NK-92 (cell line): ENCODE results near the gene TMEM37.

Experiments used
- DNase-seq: peaks from one replicate; lab custom pipeline; 2025; ENCODE audit not compliant: unreplicated experiment; lab: John Stamatoyannopoulos, UW

Gene TMEM37

DNA sequence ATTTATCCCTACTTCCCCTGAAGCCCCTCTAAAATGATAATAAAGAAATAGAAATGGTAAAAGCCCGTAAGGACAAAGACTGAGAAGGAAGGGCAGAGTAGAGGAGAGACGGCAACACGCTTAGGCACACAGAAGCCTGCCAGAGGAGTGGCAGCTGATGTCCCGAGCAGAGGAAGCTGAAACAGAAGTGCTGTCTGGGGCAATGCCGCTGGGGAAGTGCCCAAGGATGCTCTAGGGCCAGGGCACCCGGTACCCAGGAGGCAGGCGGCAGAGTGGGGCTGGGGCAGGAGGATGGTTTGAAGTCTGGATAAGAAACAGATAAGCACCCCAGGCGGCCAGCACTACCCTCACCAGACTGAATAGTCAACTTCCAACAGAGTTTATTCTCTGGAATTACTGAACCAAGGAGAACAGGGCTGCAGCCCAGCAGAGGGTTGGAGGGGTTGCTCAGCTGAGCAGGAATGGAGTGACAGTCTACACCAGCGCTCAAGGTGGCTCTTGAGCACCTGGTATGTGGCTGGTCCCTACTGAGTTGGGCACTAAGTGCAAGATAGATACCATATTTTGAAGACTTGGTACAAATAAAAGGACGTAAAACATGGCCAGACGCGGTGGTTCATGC lies 22.4 kb downstream of the TMEM37 start:
- no peak for DNase-seq

DNA sequence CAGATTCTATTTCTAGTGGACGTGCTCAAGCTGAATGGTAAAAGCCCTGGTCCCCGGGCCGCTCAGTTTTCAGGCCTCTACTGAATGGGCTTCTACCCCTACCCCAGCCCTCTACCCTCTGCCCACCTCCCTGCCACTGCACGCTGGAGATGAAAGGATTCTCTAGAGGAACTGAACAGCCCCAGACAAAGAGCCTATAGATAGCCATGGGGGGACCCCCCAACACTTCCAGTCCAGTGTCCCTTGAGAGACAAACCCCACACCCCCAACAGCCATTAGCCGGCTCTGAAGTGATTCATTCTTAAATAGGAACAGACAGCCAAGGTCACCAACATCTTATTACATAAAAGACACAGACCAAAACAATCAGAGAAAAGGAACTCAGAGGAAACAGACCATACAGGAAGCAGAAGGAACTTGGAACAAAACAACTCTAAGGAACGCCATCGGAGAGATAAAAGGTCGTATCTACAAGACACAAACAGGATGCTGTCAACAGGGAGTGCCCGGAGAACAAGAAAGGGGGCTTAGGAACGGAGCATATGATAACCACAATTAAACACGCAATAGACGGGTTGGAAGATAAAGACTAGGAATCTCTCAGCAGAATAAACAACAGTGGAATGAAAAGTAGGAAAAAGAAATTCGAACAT lies 23.5 kb downstream of the TMEM37 start:
- no peak for DNase-seq

DNA sequence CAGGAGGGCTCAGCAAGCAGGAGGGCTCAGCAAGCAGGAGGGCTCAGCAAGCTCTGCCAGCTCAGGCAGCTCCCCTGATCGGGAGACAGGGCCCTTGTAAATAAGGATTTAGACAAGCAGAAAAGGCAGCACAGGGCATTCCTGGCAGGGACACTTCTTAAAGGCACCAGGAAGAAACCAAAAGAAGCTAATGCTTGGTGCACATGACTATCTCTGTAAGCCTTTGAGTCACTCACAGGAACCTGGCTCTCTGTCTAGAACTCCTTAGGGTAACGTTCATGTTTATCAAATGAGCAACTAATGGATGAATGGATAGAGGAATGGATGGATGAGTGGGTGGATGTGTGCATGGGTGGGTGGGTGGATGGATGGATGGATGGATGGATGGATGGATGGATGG lies 28.4 kb downstream of the TMEM37 start:
- DNase-seq = no peak

DNA sequence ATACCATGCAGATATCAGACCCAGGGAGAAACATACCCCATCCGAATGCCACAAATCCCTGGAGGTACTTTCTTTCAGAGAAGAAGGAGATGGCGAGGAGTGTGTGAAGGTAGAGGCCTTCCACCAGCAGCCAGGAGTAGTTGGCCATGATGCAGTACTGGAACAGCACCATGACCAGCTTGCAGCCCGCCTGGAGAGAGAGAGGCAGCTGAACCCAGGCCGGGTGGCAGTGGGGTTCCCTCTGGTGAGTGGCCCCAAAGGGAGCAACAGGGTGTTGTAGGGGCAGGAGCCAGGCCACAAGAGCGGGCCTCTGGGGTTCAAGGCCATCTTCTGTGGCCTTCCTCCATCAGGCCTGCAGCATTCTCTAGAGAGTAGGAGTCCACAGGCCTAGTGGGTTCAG lies 30.2 kb downstream of the TMEM37 start:
- DNase-seq = no peak

DNA sequence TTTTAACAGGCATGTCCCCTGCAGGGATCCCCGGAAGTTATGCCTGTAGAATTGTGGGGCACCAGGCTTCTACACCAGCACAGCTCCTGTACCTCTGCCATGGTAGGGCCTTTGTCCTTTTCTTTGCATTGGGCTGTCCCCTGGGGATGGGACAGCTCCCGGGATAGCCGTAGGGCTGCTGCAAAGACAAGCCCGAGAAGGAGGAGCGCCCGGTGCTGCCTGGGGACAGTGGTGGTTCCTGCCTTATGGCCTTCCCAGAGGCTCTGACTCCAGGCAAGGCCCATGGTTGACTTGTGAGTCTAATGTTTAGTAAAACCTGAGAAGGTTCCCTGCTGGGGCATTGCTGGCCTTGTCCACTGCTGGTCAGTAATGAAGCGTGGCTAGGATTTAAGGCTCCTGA lies 30.9 kb downstream of the TMEM37 start:
- no peak for DNase-seq

DNA sequence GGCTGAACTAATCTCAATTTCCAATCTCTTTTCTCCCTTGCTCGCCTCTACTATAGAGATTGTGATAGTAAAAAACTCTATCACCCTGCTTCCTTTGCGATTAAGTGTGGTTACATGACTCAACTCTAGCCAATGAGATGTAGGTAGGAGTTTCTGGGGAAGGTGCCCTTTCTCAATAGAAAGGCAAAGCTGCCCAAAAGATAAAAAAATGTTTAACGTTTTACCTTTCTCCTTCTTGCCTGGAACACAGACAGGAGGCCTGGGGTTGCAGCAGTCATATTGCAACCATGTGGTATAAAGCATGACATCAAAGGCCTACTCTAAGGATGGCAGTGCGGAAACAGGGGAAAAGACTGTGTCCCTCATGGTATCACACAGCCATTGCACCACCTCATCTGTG lies 31.5 kb downstream of the TMEM37 start:
- DNase-seq = no peak

DNA sequence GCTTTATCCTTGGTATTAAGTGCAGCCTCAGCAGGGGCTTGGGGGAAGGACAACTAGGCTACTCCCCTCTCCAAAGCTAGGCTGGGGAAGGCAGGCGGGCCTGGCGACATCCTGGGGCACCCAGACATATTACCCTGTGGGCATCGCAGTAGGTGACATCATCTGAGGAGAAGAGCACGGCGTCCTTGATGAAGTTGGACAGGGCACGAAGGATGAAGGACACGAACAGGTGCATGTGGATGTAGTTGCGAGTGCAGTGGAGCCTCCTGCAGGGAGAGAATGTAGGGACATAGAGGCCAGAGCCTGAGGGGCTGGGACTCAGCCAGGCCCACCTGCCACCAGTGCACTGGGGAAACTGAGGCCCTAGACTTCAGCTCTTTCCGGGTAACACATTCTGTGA lies 32.3 kb downstream of the TMEM37 start:
- DNase-seq = no peak

DNA sequence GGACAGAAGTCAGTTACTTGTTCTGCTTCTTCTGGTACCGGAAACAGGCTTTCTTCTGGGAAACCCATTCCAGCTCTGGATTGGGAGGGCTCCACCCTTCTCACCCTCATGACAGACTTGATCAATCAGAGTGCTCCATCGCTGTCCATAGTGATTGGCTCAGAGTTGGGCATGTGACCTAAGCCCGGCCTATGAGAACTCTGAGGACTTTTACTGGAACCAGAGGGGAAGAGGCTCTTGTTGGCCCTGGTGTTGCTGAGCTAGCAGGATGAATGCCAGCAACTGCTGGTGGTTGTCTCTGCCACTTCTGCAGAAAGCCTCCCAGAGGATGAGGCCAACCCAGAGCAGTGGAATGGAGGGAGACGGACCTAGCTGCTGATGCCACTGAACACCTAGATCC lies 33.3 kb downstream of the TMEM37 start:
- no peak for DNase-seq

DNA sequence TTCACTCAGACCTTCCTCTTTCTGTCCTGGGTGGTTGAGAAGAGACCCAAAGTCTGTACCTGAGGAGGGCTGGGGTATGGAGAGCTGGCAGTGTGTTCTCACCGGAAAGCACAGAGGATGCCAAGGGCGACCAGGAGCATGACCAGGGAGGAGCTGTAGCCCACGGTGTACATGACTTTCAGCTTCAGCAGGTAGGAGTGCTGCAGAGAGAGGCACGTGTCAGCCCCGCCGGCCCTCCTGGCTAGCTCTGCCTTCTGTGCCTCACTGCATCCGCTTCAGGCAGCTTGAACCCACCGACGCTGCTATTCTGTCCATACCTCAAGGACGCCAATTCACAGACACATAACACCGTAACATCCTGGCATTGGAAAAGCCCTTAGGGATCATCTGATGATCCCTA lies 34.0 kb downstream of the TMEM37 start:
- DNase-seq = no peak

DNA sequence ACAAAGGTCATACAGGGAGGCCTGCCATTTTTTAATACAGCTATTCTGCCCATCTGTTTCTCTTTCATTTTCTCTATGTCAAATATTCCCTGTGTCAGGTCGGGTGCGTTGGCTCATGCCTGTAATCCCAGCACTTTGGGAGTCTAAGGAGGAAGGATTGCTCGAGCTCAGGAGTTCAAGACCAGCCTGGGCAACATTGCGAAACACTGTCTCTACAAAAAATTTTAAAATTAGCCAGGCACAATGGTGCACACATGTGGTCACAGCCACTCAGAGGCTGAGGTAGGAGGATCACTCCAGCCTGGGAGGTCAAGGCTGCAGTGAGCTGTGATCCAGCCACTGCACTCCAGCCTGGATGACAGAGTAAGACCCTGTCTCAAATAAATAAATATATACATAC lies 34.7 kb downstream of the TMEM37 start:
- no peak for DNase-seq

DNA sequence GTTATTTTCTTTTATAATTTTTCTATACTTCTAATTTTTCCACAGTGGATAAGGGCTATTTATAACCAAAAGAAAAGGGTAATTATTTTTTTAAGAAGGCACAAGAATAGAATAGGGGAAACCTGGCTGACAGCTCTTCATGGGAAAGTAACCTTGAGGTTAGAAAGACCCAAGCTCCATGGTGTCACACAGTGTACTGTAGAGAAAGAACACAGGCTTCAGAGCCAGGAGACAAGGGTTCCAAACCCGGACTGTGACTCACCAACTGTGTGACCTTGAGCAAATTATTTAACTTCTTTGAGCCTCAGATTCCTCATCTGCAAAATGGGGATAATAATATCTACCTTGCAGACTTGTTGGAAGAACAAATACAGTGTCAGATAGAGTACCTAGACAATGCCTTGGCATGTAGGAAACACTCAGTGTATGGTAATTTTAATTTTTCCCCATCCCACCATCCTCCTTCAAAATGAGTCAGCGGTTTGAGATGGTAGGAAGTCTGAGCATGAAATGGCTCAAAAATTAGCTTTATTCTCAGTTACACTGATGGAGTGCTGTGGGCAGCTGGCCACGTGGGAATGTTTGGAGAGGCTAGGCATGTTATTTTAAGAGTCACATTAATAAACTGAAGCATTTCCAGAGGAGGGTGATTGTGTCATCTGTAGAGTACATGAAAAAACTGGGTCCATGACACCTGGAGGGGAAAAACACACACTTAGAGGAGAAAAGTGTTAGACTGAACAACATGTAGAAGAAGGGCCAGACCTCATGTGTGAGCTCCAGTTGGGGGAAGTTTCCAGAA lies 36.7 kb downstream of the TMEM37 start:
- DNase-seq = no peak

DNA sequence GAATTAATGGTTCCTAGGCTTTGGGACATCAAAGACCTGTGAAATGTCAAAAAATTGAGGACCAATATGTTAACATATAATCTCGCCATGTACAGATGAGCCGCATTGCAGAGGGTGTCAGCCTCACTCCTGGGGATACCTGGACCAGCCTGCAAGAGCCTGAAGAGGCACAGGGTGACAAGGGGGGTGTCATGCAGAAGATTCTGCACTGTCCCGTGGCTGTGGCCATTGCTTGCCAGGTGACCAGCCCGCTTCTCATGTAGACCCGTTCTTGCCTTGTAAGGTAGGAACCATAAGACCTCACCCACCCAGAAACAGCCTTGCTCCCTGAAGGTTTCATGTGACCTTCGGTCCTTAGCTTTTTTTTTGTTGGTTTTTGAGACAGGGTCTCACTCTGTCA lies 37.5 kb downstream of the TMEM37 start:
- DNase-seq = no peak

DNA sequence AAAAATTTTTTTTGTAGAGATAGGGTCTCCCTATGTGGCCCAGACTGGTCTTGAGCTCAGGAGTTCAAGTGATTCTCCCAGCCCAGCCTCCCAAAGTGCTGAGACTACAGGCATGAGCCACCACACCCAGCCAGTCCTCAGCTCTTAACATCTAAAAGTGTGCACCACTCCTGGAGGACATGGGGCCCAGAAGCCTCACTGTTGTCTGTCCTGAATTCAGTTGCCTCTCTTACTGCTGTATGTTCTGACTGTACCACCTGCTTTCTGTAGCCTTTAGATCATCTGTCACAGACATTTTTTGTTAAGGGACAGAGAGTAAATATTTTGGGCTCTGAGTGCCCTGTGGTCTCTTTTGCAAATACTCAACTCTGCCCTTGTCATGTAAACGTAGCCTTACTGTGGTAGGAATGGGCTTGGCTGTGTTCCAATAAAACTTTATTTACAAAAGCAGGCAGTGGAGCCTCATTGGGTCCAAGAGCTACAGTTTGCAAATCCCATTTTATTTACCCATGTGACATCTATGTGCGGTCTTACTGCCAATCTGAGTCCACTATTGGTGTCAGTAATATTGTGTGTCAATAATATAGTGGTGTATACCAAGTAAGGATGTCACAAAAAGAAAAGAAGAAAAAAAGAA lies 38.1 kb downstream of the TMEM37 start:
- no peak for DNase-seq

DNA sequence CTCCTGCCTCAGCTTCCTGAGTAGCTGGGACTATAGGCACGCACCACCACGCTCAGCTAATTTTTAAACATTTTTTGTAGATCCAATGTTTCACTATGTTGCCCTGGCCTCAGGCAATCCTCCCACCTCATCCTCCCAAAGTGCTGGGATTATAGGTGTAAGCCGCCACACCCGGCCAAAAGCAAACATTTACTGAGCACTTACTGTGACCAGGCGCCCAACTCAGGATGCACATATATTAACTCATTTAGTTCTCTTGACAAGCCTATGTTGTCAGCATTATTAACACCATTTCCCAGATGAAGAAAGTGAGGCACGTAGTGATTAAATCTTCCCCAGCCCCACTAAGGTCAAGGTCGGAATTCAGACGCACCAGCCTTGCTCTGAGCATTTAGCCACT lies 41.1 kb downstream of the TMEM37 start:
- DNase-seq = no peak

DNA sequence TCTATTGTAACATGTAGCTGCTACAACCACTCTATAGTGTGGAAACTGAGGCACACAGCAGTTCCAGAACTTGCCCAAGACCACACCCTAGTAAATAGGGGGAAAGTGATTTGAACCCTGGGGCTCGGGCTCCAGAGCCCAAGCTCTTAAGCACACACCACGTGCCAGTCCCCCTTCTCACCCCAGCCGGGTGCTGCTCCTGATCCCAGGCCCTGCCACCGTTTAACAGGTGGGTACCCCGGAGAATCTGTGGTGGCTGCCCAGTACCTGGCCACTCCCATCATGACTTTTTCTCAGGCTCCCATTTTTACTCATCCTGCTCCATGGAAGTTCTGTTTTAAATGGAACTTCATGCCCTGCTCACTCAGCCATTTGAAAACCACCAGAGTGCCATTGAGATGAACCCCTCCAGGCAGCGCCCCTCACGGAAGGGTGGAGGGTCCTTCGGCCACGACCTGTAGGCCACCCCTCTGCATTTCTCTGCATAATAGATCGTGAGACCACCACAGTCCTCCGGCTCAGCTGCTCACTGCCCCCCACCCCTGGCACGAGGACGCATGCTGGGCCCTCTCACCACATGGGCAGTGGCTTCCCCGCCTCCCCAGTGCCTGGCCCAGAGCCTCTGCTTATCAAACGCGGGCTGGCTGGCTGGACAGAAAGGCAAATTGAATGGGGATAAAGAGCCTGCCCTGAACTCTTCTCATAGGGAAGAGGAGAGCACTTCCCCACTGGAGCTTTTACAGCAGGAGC lies 42.1 kb downstream of the TMEM37 start:
- DNase-seq = no peak

DNA sequence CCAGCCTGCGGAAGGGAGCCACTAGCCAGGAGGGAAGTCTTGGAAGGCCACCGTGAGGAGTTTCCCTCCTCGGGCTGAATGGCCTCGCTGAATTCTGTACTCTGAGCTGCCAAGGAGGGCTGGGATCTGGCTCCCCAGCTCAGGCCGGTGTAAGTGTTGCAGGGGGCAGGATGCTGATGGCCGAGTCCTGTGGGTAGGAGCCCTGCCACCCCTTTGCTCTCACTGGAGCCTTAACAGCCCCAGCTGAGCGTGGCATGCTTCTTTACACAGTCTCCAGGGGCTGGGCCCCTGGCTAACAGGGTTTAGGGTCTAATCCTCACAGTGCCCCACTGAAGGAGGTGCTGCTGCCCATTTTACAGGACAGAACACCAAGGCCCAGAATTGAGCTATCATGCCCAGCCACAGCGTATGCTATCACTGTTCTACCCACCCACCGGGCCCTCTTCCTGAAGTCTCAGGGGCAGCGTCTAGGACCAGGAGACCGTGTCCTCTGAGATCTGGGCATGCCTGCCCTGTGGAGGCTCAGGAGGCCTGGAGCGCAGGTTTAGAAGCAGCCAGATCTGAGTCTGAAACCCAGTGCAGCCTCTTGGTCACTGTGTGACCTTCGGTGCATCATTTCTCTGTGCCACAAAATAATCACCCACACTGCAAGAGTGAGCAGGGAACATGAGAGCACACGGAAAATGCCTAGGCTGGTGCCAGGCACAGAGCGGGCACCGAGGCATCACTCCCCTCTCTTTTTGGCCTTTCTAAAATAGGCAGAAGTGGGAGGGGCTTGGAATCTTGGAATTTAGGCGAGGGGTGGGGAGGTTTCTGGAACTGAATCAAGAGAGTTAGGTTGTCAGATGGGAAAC lies 42.9 kb downstream of the TMEM37 start:
- DNase-seq = no peak

DNA sequence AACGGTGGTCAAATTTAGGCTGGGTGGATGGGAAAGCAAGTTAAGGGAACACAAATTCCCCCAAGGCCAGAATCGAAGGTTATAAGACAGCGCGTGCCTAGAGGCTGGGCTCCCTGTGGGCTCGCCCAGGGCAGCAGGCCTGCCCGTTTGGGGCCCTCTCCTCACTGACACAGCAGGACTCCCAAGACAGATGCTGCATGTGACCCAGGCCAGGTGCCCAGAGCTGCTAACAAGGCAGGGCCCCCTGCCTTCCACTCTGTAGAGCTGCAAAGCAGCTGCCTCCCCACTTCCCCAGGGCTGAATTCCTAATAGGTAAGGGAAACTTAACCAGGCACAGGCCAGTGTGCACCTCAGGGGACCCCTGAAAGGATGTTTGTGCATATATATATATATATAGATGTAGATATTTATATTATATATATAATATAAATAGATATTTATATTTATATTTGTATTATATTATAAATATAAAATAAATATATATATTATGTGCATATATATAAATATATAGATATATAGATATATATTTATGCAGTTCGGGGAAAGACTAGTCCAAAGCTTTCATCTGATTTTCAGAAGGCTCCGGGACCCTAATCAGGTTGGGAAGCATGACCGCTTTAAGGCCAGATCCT lies 43.7 kb downstream of the TMEM37 start:
- no peak for DNase-seq

DNA sequence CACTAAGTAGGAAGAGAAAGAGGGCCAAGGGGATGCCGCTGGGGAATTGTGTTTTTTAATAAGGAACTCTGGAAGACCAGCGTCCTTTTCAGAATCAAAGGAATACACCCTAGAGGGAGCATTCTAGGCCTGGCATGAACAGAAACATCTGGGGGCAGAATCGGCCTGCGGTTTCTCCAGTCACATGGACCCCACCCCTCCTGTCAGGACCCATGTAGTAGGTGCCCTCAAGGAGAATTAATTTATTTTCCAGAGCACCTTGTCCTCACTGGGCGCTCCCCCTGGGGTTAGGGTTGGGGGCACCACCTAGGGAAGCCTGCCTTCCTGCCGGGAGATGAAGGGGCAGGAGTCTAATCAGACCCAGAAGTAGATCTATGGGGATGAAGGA lies 44.2 kb downstream of the TMEM37 start:
- DNase-seq = no peak

DNA sequence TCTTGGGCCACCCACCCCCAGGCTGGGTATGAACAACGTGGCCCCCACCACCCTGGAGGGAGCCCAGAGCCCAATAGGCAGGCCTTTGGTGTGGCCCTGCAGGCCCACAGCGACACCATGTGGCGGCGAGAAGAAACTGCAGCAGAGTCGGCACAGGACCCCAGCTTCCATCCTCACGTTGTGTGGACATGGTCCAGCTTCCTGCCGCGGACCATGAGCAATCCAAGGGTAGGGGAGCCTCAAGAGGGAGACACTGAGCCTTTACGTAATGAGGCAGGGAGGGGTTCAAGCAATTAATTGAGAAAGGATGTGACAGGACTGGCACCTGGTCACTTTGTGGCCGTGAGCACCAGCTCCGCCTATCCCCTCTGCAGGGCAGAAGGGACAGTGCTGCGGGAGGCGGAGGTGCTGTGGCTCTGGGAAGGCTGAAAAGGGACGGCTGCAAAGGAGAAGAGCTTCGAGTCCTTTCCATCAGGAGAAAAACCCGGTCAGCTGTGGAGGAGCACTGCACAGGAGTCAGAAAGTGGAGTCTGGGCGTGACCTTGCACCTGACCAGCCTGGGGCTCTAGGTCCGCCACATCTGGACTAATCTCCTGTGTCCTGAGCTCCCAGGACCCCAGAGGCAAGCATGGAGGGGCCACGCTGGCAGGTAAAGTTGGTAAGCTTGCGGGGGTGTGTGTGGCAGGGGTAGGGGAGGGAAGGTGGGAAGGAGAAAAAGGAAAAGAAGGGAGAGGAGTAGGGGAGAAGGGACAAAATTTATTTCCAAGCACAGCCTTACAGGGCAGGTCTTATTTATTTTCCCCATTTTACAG lies 44.9 kb downstream of the TMEM37 start:
- no peak for DNase-seq
